Measurements from ENCODE around the gene MDN1. TPM values are rescaled to one million over a fixed set of nuclear protein-coding genes. Genes with fewer than 3 reads are reported as not detected.

MDN1 gene
- polyA plus RNA-seq, 1 of the 3 experiments (the other 2 are of a cell fraction), result 8.5 TPM

DNA sequence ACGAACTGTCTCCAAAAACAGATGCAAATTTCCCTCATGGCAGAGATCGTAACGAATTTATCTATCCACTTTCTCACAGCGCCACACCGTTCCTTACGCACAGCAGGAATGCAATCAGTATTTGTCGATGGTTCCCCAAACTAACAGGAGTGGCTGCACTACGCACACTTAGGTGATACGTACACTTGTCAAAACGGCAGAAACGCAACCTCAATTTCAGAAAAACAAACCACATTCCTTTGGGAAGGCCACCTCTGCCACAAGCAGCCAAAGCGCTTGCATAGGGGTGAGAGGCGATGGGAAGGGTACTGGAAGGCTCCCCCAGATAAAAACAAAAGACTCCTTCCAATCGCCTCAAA, 638 bp downstream of the MDN1 start:
- Histone ChIP-seq H3K9me2 (no peaks in the 10 kb centered on the region), H3K4me1 (ENCODE audit: control insufficient read depth in 1 of 2, insufficient read depth in 2 of 2, low read depth in 1 of 2, low read length in 1 of 2) (peaks cover 0 to 7% of the 10 kb centered on the region in 2 experiments; a peak in 1 of 4 replicates), H3K4me3 (ENCODE audit: low read depth in 2 of 2, low read length in 1 of 2) (peak overlapping the region; percentile 80 to 87), H3K27ac (ENCODE audit: low read depth in 2 of 2, low read length in 1 of 2) (peak overlapping the region; percentile 50 to 65; a peak in 3 of 4 replicates), H3K79me2 (ENCODE audit: insufficient read depth) (peaks cover 55% of the 10 kb centered on the region), H3K36me3 (replicated peaks in 1 of 2; ENCODE audit: control insufficient read depth in 1 of 2, insufficient read depth in 2 of 2, low read length in 1 of 2) (peaks cover 0 to 3% of the 10 kb centered on the region in 2 experiments), H4K20me1 (ENCODE audit: insufficient read depth) (0 out of 2 replicates have a peak, but pooled peaks cover 7% of the 10 kb centered on the region), H3K9ac (peak overlapping the region; percentile 74), H3K4me2 (peak overlapping the region; percentile 92), H3F3A (replicated peaks; ENCODE audit: insufficient read depth) (no peaks in the 10 kb centered on the region), H3K27me3 (ENCODE audit: insufficient read depth) (no peaks in the 10 kb centered on the region), H3K9me3 (no peaks in the 10 kb centered on the region), H2AFZ (ENCODE audit: low read depth) (peak overlapping the region; percentile 83)
- WGBS (ENCODE audit: low lambda C conversion rate), result 0% methylated on average over 13 of the region's 14 CpGs
- ChIA-PET POLR2A (interaction anchor here (0.7 to 2.0 kb wide), 2 partner anchors 10 to 152 kb away, joined by 3 to 22 read pairs; partner anchors contain the start of gene CASP8AP2), CTCF (interaction anchor here (0.7 to 2.8 kb wide), 4 partner anchors 10 to 447 kb away, joined by 3 to 16 read pairs (median 5); partner anchors contain the start of gene CASP8AP2)
- TF ChIP-seq FOXM1 (IDR thresholded peaks at IDR 0.05; ENCODE audit: low read depth) (no peak), MXI1 (IDR thresholded peaks at IDR 0.05; ENCODE audit: low read depth, low read length) (0 out of 2 replicates have a peak, but pooled peaks have one; percentile 33)
- DNase-seq, result no peak

DNA sequence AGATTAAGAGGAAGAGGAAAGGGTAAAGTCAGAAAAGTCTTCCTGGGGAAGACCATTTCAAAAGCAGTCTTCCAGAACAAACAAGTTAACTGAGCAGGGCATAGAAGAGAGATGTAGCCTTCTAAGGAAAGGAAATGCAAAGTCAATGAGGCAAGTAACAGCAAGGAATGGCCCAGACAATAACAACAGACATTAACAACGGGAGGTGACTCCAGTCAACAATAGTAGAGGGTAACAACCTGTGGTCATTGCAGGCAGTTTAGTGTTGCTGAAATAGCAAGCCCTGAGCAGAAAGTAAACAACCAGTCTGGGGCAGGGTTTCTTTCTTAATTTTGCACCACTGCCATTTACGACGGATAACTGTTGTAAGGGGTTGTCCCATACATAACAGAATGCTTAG, 2.1 kb downstream of the MDN1 start:
- H3K79me2 ChIP-seq (ENCODE audit: insufficient read depth), result peaks cover 70% of the 10 kb centered on the region
- TF ChIP-seq, protein P1, sequence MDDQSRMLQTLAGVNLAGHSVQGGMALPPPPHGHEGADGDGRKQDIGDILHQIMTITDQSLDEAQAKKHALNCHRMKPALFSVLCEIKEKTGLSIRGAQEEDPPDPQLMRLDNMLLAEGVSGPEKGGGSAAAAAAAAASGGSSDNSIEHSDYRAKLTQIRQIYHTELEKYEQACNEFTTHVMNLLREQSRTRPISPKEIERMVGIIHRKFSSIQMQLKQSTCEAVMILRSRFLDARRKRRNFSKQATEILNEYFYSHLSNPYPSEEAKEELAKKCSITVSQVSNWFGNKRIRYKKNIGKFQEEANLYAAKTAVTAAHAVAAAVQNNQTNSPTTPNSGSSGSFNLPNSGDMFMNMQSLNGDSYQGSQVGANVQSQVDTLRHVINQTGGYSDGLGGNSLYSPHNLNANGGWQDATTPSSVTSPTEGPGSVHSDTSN (IDR thresholded peaks at IDR 0.05), result no peak
- TF ChIP-seq NRF1 (IDR thresholded peaks at IDR 0.05; ENCODE audit: low read depth, low read length) (no peak), EP300 (IDR thresholded peaks at IDR 0.05; ENCODE audit: borderline replicate concordance in 1 of 2, low read depth in 1 of 2, low read length in 1 of 2) (no peak), TAF1 (IDR thresholded peaks at IDR 0.05; ENCODE audit: borderline replicate concordance, low read depth, low read length) (no peak), YY1 (IDR thresholded peaks at IDR 0.05; ENCODE audit: low read depth) (no peak), GATA2 (CRISPR knock-in tag; IDR thresholded peaks at IDR 0.05) (no peak), RAD21 (IDR thresholded peaks at IDR 0.05; ENCODE audit: low read length) (no peak), MEF2A (IDR thresholded peaks at IDR 0.05; ENCODE audit: borderline replicate concordance, low read depth) (no peak), RCOR1 (IDR thresholded peaks at IDR 0.05; ENCODE audit: low read length) (no peak), SMC3 (IDR thresholded peaks at IDR 0.05; ENCODE audit: low read depth, low read length) (no peak), EZH2phosphoT487 (IDR thresholded peaks at IDR 0.05; ENCODE audit: borderline replicate concordance, low read depth) (no peak)
- TF ChIP-seq, protein P2, sequence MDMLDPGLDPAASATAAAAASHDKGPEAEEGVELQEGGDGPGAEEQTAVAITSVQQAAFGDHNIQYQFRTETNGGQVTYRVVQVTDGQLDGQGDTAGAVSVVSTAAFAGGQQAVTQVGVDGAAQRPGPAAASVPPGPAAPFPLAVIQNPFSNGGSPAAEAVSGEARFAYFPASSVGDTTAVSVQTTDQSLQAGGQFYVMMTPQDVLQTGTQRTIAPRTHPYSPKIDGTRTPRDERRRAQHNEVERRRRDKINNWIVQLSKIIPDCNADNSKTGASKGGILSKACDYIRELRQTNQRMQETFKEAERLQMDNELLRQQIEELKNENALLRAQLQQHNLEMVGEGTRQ (IDR thresholded peaks at IDR 0.05; ENCODE audit: borderline replicate concordance, low read depth, low read length), result no peak
- TF ChIP-seq, protein P3, sequence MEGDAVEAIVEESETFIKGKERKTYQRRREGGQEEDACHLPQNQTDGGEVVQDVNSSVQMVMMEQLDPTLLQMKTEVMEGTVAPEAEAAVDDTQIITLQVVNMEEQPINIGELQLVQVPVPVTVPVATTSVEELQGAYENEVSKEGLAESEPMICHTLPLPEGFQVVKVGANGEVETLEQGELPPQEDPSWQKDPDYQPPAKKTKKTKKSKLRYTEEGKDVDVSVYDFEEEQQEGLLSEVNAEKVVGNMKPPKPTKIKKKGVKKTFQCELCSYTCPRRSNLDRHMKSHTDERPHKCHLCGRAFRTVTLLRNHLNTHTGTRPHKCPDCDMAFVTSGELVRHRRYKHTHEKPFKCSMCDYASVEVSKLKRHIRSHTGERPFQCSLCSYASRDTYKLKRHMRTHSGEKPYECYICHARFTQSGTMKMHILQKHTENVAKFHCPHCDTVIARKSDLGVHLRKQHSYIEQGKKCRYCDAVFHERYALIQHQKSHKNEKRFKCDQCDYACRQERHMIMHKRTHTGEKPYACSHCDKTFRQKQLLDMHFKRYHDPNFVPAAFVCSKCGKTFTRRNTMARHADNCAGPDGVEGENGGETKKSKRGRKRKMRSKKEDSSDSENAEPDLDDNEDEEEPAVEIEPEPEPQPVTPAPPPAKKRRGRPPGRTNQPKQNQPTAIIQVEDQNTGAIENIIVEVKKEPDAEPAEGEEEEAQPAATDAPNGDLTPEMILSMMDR (IDR thresholded peaks at IDR 0.05), result no peak
- TF ChIP-seq, protein P4, sequence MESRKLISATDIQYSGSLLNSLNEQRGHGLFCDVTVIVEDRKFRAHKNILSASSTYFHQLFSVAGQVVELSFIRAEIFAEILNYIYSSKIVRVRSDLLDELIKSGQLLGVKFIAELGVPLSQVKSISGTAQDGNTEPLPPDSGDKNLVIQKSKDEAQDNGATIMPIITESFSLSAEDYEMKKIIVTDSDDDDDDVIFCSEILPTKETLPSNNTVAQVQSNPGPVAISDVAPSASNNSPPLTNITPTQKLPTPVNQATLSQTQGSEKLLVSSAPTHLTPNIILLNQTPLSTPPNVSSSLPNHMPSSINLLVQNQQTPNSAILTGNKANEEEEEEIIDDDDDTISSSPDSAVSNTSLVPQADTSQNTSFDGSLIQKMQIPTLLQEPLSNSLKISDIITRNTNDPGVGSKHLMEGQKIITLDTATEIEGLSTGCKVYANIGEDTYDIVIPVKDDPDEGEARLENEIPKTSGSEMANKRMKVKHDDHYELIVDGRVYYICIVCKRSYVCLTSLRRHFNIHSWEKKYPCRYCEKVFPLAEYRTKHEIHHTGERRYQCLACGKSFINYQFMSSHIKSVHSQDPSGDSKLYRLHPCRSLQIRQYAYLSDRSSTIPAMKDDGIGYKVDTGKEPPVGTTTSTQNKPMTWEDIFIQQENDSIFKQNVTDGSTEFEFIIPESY (IDR thresholded peaks at IDR 0.05; ENCODE audit: borderline replicate concordance, low read depth), result no peak
- TF ChIP-seq, protein P5, sequence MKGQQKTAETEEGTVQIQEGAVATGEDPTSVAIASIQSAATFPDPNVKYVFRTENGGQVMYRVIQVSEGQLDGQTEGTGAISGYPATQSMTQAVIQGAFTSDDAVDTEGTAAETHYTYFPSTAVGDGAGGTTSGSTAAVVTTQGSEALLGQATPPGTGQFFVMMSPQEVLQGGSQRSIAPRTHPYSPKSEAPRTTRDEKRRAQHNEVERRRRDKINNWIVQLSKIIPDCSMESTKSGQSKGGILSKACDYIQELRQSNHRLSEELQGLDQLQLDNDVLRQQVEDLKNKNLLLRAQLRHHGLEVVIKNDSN (IDR thresholded peaks at IDR 0.05; ENCODE audit: borderline replicate concordance, low read depth), result no peak
- ChIA-PET POLR2A (no interaction called here), CTCF (no interaction called here)
- H3K27me3 ChIP-seq (ENCODE audit: insufficient read depth), result no peaks in the 10 kb centered on the region
- H3F3A ChIP-seq (replicated peaks; ENCODE audit: insufficient read depth), result no peaks in the 10 kb centered on the region
- no peaks in the 10 kb centered on the region for H3K36me3 ChIP-seq (replicated peaks in 1 of 2; ENCODE audit: control insufficient read depth in 1 of 2, insufficient read depth in 2 of 2, low read length in 1 of 2)
- no peaks in the 10 kb centered on the region for H3K9me2 ChIP-seq
- no peak overlapping the region for H2AFZ ChIP-seq (ENCODE audit: low read depth)
- peak overlapping the region; percentile 92; the same call in 1 of the 2 replicates for H3K4me2 ChIP-seq
- H3K9me3 ChIP-seq, result no peaks in the 10 kb centered on the region
- H4K20me1 ChIP-seq (ENCODE audit: insufficient read depth), result 0 out of 2 replicates have a peak, but pooled peaks cover 8% of the 10 kb centered on the region
- DNase-seq, result no peak
- H3K27ac ChIP-seq (ENCODE audit: low read depth in 2 of 2, low read length in 1 of 2), result no peak overlapping the region
- H3K9ac ChIP-seq, result no peak overlapping the region
- H3K4me1 ChIP-seq (ENCODE audit: control insufficient read depth in 1 of 2, insufficient read depth in 2 of 2, low read depth in 1 of 2, low read length in 1 of 2), result peaks cover 0 to 7% of the 10 kb centered on the region in 2 experiments; a peak in 1 of 4 replicates
- H3K4me3 ChIP-seq (ENCODE audit: low read depth in 2 of 2, low read length in 1 of 2), result 0 out of 4 replicates have a peak overlapping the region, but pooled peaks of 1 of the 2 experiments have one; percentile 12
- 82% methylated on average over 3 of the region's 3 CpGs for WGBS (ENCODE audit: low lambda C conversion rate)

Measured in SK-N-SH (cell line).